ENCODE measurements around the gene OSBPL10.

DNA sequence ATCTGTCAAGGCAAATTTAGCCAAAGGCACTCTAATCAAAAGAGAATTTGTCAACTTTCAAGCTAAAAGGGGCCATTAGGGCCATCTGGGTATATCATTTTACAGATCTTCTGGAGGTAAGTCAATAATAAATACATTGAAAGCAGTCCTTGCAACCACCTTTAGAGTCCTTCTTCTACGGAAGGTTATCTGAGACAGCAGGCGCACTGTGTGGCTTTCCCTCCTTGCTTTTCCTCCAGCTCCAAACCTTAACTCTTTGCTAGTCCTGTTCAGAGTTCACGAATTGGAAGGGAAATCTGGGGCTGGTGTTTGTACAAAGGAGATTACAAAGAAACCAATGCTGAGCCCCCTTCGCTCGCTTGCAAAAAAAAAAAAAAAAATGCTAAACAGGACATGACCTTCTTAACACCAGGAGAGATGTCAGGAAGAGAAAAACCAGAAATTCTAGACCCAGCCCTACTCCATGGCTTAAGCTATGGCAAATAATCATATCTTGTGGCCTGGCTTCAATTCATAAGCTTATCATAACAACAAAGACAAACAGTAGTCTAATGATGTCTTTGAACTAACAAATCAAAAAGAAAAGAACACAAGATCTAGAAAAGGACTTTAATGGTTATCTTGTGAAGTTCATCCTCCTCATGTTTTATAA lies 232.7 kb downstream of the OSBPL10 start:
- TF ChIP-seq, protein P1, sequence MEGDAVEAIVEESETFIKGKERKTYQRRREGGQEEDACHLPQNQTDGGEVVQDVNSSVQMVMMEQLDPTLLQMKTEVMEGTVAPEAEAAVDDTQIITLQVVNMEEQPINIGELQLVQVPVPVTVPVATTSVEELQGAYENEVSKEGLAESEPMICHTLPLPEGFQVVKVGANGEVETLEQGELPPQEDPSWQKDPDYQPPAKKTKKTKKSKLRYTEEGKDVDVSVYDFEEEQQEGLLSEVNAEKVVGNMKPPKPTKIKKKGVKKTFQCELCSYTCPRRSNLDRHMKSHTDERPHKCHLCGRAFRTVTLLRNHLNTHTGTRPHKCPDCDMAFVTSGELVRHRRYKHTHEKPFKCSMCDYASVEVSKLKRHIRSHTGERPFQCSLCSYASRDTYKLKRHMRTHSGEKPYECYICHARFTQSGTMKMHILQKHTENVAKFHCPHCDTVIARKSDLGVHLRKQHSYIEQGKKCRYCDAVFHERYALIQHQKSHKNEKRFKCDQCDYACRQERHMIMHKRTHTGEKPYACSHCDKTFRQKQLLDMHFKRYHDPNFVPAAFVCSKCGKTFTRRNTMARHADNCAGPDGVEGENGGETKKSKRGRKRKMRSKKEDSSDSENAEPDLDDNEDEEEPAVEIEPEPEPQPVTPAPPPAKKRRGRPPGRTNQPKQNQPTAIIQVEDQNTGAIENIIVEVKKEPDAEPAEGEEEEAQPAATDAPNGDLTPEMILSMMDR (IDR thresholded peaks at IDR 0.05; ENCODE audit: low read length): no peak
- TF ChIP-seq EZH2 (IDR thresholded peaks at IDR 0.05; ENCODE audit: borderline replicate concordance, low read length): no peak

Measured in OCI-LY1 (cell line).